SK-N-MC (cell line): ENCODE measurements around the gene NDUFA8.

Experiments used
- DNase-seq: peaks from one replicate; pipeline ENCODE4 v3.0.0-alpha.2; 2011; ENCODE audit warnings: low read depth, low spot score
- H3K27ac ChIP-seq: fragments of 200-600 bp; sonication (generic); 2 replicates; pipeline ENCODE4 v1.5.1; 2016; ENCODE audit warnings: mixed run types
- H3K36me3 ChIP-seq: fragments of 200-600 bp; sonication (generic); 2 replicates; pipeline ENCODE4 v1.6.1; 2017; ENCODE audit warnings: antibody characterized with exemption, low read length, mixed read lengths; ENCODE audit not compliant: insufficient read depth
- H3K4me3 ChIP-seq: fragments of 200-600 bp; sonication (generic); 2 replicates; pipeline ENCODE4 v1.5.1; 2016
- H3K9ac ChIP-seq: fragments of 200-600 bp; sonication (generic); 2 replicates; pipeline ENCODE4 v1.8.0; 2017; ENCODE audit warnings: mixed run types, mixed read lengths; ENCODE audit not compliant: insufficient read length
- H3K9me3 ChIP-seq: fragments of 200-600 bp; sonication (generic); 2 replicates; pipeline ENCODE4 v1.6.1; 2017; ENCODE audit warnings: low read depth, mild to moderate bottlenecking, antibody characterized with exemption, low read length, moderate library complexity, mixed read lengths
- EZH2 ChIP-seq: fragments of 200-600 bp; sonication (generic); IDR thresholded peaks from one replicate; pipeline ENCODE4 v1.6.1; 2017; ENCODE audit warnings: antibody characterized with exemption
- FOXP2 ChIP-seq: optimal IDR thresholded peaks from 2 replicates; pipeline ENCODE3; 2011; ENCODE audit warnings: mild to moderate bottlenecking, moderate library complexity; ENCODE audit not compliant: insufficient read depth; ENCODE audit errors: extremely low read length, control extremely low read depth
- POLR2AphosphoS5 ChIP-seq: IDR thresholded peaks from 2 replicates; pipeline ENCODE4 v1.6.1; 2012; ENCODE audit warnings: mild to moderate bottlenecking, low read depth, low read length, borderline replicate concordance

NDUFA8 gene

DNA sequence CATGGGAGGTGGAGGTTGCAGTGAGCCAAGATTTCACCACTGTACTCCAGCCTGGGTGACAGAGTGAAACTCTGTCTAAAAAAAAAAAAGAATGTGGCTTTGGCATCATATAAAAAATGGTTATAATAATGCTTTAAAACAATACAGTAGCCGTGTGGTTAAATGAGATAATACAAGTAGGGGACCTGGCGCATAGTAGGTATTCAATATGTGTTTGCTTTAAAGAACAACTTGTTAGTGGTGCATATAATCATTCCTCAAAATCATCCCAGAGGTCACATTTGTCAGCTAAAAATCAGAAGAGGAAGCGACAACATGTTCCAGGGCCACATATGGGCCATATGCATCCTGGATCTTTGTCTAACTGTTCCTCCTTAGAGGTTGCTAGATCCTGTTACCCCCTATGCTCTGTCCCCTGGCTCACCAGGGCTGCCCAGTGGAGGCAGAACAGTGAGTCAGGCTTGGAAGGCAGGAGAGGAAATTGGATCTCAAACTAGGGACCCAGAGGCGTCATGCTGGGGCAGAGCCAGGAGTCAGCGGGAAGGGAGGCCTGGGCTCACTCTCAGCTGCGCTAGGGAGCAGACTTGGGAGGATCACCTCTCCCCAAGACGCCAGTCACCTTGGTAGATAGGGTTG lies 41.5 kb upstream of the NDUFA8 start:
- TF ChIP-seq EZH2 (no peak), POLR2AphosphoS5 (no peak), FOXP2 (no peak)
- no peak for DNase-seq
- no peak overlapping the region for H3K9ac ChIP-seq
- no peaks in the 10 kb centered on the region for H3K36me3 ChIP-seq
- no peaks in the 10 kb centered on the region for H3K9me3 ChIP-seq
- no peak overlapping the region for H3K4me3 ChIP-seq
- H3K27ac ChIP-seq = no peak overlapping the region

DNA sequence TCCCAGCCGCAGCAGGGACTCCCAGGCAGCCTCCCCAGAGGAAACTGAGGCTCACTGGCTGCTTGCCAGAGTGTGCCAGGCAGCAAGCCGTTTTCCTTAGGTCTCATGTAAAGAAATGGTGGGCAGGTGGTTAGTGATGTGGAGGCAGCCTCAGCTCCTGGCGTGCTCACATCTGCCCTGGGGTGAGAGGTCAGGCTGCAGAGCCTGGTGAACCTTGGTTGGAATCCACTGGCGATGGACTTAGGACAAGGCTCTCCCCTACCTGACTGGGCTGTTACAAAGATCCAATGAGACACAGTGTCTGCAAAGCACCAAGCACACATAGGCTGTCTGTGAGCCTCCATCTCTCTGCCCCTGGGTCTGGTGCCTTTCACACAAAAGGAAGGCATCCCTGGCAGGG lies 38.3 kb upstream of the NDUFA8 start:
- no peak for DNase-seq
- no peak overlapping the region for H3K27ac ChIP-seq
- TF ChIP-seq FOXP2 (no peak), EZH2 (no peak)
- no peak overlapping the region for H3K4me3 ChIP-seq
- no peaks in the 10 kb centered on the region for H3K9me3 ChIP-seq
- H3K9ac ChIP-seq = no peak overlapping the region
- H3K36me3 ChIP-seq = no peaks in the 10 kb centered on the region

DNA sequence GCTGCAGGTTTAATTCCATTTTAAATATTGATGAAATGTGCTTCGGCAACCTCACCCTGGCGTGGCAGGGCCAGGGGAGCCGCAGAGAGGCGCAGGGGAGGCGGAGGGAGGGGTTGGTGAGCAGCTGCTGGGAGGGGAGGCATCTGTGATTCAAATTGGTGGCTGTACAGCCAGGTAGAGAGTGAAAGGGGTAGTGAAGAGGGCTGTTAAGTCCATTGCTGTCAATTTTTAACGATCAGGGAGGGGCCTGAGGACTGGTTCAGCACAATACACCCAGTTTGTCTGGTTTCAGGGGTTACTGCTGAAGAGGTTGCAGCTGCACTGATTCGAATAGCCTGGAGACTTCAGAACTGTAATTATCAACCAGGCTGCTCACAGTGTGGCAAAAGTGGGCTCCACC lies 37.8 kb upstream of the NDUFA8 start:
- no peak for TF ChIP-seq EZH2
- no peak for TF ChIP-seq FOXP2
- TF ChIP-seq POLR2AphosphoS5 = no peak
- no peak for DNase-seq
- no peak overlapping the region for H3K4me3 ChIP-seq
- H3K36me3 ChIP-seq = no peaks in the 10 kb centered on the region
- H3K9me3 ChIP-seq = no peaks in the 10 kb centered on the region
- H3K27ac ChIP-seq = no peak overlapping the region
- H3K9ac ChIP-seq = no peak overlapping the region

DNA sequence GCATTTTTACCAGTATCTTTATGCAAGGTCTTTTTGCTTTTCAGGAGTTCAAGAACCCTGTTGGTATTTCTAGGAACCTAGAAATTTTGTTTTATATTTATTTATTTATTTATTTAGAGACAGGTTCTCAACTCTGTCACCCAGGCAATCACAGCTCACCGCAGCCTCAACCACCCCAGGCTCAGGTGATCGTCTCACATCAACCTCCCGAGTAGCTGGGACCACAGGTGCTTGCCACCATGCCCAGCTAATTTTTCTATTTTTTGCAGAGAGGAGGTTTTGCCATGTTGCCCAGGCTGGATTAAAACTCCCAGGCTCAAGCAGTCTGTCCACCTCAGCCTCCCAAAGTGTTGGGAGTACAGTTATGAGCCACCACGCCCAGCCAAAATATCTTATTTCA lies 36.3 kb upstream of the NDUFA8 start:
- H3K36me3 ChIP-seq = no peaks in the 10 kb centered on the region
- H3K9ac ChIP-seq = no peak overlapping the region
- no peaks in the 10 kb centered on the region for H3K9me3 ChIP-seq
- TF ChIP-seq EZH2 = no peak
- TF ChIP-seq FOXP2 = no peak
- TF ChIP-seq POLR2AphosphoS5 = no peak
- no peak for DNase-seq
- H3K27ac ChIP-seq = no peak overlapping the region
- no peak overlapping the region for H3K4me3 ChIP-seq

DNA sequence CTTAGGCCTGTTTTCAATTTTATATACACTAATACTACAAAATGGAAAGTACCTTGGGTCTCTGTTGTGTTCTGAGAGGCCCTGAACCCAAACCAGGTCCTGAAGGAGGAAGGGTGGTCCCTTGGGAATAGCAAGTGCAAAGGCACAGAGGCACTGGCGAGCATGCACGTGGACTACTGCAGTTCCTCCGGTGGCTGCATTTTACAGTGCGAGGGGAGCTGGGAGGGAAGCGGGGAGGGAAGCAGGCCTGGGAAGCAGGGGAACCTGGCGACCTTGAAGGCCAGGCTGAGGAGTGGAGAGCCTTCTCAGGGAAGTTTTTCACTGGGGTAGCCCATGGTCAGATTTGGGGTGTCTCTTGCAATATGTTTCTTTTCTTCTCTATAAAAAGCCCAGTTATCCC lies 34.1 kb upstream of the NDUFA8 start:
- TF ChIP-seq FOXP2 (no peak), EZH2 (no peak), POLR2AphosphoS5 (no peak)

DNA sequence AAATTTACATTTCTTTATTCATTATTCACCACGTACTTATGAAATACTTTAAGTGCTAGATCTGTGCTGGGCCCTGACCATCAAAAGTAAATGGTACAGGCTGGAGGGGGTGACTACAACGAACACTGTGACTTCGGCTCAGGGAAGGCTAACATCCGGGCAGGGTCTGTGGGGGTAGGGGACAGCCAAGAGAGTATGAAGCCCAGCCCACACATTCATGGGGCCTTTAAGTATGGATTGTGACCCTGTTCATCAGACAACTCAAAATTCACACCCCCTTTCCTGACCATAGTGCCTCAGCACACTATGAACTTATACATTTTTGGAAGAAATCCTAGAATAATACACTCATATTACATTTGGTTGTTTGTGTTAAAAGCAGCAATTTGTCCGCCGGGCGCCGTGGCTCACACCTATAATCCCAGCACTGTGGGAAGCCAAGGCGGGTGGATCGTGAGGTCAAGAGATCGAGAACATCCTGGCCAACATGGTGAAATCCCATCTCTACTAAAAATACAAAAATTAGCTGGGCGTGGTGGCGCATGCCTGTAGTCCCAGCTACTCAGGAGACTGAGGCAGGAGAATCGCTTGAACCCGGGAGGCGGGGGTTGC lies 33.4 kb upstream of the NDUFA8 start:
- H3K36me3 ChIP-seq = no peaks in the 10 kb centered on the region
- no peak for DNase-seq
- no peak overlapping the region for H3K9ac ChIP-seq
- H3K27ac ChIP-seq = no peak overlapping the region
- H3K9me3 ChIP-seq = no peaks in the 10 kb centered on the region
- no peak for TF ChIP-seq FOXP2
- TF ChIP-seq EZH2 = no peak
- TF ChIP-seq POLR2AphosphoS5 = no peak
- H3K4me3 ChIP-seq = no peak overlapping the region

More for the DNA sequence above, 34.1 kb upstream of the NDUFA8 start:
- Histone ChIP-seq H3K4me3 (no peak overlapping the region), H3K9ac (no peak overlapping the region), H3K27ac (no peak overlapping the region), H3K36me3 (no peaks in the 10 kb centered on the region), H3K9me3 (no peaks in the 10 kb centered on the region)
- DNase-seq = no peak

DNA sequence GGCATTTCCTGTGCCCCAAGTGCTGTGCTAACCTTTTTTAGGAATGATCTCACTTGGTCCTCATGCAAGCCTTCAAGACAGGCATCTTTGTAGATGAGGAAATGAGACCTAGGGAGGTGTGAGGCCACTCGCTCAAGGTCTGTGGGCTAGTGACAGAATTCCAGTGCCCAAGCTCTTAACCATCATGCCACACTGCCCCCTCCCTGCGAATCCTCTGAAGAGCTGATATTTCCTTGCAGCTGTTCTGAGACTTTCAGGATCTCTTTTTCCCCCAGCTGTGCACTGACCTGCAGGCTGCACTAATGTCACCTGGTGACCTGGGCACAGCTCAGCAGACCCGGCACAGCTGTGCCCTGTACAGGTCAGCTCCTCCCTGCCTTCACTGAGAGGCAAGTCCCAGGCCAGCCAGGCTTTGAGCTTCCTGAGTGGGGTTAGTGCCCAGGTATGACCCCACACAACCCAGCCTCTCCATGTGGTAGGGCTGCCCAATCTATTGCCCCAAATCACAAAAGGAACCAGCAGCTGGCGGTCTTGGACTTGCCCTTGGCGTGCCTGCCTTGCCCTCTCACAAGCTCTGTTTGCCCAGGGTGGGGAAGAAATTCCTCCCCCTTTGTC lies 32.8 kb upstream of the NDUFA8 start:
- DNase-seq = no peak
- H3K4me3 ChIP-seq = no peak overlapping the region
- H3K9ac ChIP-seq = no peak overlapping the region
- TF ChIP-seq EZH2 (no peak), FOXP2 (no peak), POLR2AphosphoS5 (no peak)
- H3K9me3 ChIP-seq = no peaks in the 10 kb centered on the region
- no peak overlapping the region for H3K27ac ChIP-seq
- H3K36me3 ChIP-seq = no peaks in the 10 kb centered on the region

DNA sequence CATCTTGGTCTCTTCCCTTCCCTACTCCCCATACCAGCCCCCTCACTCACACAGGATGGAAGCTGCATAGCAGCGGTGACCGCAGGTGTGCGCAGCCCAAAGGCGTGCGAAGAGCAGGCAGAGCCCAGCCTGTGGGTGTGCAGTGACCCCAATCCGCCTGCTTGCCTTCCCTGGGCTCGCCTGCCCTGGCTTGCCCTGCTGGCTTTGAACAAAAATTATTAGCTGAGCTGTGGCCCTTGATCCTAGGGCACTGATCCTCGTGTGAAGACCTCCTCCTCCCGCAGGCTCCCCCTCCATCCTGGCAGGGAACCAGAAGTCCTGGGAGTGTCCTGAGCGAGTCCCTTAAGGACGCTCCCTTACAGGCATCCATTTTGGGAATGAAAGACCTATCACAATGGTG lies 32.0 kb upstream of the NDUFA8 start:
- H3K4me3 ChIP-seq = no peak overlapping the region
- H3K9me3 ChIP-seq = no peaks in the 10 kb centered on the region
- H3K27ac ChIP-seq = no peak overlapping the region
- no peaks in the 10 kb centered on the region for H3K36me3 ChIP-seq
- no peak overlapping the region for H3K9ac ChIP-seq
- TF ChIP-seq FOXP2 (no peak), POLR2AphosphoS5 (no peak), EZH2 (no peak)
- DNase-seq = no peak

DNA sequence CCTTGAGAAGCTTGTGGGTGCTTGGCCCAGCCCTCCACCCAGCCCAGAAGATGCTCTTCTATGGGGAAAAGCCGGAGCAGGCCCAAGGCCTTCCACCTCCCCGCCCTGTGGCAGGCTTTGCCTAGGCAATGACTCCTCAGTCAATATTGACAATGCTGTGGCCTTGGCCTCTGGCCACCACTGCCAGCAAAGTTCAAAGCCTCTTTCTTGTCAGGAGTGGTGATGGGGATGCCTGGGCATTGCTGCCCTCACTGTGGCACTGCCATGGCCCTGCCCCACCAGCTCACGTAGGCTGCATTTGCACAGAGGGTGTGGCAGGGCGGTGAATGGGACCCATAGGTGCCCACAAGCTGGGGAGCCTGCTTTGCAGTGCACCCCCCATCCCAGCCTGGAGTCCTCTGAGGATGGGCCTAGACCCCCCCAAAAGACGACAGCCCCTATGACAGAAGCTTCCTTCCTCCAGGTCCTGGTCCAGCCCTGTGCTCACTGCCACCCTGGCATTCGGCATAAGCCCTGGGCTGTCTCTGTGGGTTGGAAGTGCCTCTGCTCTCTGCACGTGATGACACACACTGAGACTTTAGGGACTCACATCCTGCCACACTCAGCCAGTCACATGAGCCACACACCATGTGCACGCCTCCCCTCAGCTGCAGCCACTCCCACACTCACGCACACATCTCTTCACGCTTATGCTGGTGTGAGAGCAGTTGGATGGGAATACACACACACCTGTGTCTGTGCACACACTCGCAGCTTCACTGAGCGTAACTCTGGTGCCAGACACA lies 31.2 kb upstream of the NDUFA8 start:
- no peaks in the 10 kb centered on the region for H3K9me3 ChIP-seq
- TF ChIP-seq EZH2 = no peak
- TF ChIP-seq FOXP2 = no peak
- no peak for TF ChIP-seq POLR2AphosphoS5
- no peak overlapping the region for H3K4me3 ChIP-seq
- no peak overlapping the region for H3K9ac ChIP-seq
- no peak for DNase-seq
- H3K27ac ChIP-seq = no peak overlapping the region
- H3K36me3 ChIP-seq = no peaks in the 10 kb centered on the region
